Endothelial cell of hepatic sinusoid (primary cell): ENCODE data around the gene PTPN7.
"Not testable (repeated sequence)": the region's sequence is repeated elsewhere in the genome, so short reads cannot be mapped to it uniquely, and the experiment has no call there.

ENCODE experiments used
- in situ Hi-C: cut with HindIII; loops from 2 replicates; pipeline ENCODE4 v1.10.0; 2017; ENCODE audit warnings: low sequenced_read_pairs

PTPN7 gene

DNA sequence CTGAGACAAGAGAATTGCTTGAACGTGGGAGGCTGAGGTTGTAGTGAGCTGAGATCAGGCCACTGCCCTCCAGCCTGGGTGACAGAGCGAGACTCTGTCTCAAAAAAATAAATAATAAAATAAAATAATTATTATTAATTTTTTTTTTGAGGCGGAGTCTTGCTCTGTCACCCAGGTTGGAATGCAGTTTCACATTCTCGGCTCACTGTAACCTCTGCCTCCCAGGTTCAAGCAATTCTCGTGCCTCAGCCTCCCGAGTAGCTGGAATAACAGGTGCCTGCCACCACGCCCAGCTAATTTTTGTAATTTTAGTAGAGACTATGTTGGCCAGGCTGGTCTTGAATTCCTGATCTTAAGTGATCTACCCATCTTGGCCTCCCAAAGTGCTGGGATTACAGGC, 48.8 kb downstream of the PTPN7 start:
- in situ Hi-C loops, result not testable (repeated sequence)

DNA sequence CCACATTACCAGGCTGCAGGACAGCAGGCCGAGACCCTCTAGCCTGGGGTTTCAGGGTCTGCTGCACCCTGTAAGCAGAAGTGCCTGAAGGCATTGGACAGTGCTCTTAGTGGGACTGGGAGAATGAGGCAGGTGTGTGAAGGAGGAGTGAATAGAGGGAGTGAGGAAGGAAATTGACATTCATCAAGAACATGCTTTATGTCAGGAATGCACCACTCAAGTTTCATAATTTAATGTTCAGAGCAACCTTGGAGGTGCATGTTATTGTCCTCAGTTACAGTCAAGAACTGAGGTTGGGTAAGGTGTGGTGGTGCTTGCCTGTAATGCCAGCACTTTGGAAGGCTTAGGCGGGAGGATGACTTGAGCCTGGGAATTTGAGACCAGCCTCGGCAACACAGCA, 49.4 kb downstream of the PTPN7 start:
- in situ Hi-C loops, result no loop called here

DNA sequence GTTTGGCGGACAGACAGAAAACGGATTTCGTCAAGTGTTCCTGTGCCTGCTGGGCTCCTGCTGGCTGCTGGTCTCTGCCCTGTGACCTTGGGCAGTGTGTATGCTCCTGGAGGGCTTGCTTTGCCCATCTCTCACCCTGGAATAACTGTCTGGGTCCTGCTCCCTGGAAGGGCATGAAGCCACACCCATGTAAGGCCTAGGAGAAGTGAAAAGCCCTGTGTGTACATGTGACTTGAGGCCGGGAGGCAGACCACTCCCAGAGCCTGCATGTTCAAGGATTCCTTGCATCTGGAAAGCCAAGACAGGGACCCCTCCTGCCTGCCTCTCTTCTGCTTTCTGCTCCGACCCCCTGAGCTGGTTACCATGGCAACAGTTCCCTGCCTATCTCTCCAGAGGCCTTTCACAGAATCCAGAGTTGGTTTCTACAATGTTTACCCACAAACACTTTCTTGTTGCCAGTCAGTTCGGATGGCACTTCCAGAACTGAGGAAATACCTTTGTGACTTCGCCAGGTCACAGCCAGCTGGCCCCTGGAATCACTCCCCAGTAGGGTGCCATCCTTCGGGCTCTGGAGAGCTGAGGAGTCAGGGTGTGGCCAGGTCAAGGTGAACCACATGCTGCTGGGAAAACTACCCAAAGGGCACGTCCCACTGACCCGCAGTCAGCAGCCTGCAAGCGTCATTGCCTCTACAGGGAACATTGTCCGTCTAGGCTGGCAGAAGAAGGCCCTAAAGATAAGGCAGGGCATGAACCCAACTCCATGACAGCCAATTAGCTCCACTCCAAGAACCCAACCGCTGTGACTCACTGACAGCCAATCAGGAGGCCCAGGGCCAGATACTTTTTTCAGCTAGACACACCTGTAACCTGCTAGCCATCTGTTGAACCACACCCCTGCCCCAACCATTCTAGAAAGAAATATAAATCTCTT, 52.3 kb downstream of the PTPN7 start:
- in situ Hi-C loops, result no loop called here

DNA sequence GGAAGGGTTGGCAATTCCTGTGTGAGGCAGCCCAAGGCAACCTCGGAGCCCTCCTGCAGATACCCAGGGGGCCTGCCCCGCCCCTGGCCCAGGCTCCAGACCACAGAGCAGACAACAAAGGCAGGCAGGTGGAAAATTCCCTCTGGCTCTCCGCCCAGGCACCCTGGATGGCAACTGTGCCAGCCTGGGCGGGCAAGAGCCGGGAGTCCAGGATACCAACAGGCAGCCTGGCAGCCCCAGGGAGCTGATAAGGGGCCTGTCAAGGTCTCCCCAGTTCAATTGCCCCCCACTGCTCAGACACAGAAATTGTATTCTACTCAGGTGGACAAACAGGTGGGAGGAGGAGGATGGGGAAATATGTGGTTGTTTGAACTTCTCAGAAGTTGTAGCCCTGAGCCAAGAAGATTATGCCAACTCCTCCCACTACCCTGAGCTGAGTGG, 53.1 kb downstream of the PTPN7 start:
- in situ Hi-C loops, result no loop called here

DNA sequence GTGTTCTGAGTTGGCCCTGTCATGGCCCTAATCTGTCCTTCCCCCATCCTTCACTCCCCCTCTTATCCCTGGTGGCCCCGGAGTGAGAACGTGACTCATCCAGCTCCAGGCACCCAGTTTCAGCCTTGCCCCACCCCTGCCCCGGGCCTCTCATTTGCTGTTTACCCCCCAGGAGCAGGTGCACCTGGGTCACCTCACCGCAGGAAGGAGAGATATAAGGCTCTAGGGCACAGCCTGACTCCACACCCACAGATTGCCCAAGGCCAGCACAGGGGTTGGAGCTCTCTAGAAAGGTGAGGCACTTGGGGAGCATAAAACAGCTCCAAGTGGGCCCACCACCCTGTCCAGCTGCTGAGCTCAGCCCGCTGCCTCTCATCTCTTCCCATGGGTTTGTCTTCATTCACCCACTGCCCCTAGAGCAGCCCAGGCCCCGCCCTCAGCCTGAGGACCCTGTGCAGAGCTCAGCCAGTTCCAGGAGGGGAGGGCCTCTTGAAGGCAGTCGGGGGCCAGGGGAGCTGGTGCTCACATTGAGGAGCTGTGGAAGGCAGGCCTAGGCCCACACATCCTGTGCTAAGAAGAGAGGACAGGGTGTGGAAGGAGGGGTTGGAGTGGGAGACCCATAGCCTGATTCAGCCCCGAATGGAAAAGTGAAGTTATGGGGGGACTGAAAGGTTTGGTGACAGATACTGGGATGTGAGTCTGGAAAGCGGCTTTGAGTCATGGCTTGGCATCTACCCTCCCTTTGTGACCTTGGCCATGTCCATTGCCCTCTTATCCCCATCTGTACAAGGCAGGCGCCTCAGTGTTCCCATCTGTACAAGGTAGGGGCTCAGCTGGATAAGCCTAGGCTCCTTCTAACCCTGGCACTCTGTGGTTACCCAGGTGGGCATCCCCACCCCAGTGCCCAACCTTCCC, 53.8 kb downstream of the PTPN7 start:
- in situ Hi-C loops, result no loop called here

DNA sequence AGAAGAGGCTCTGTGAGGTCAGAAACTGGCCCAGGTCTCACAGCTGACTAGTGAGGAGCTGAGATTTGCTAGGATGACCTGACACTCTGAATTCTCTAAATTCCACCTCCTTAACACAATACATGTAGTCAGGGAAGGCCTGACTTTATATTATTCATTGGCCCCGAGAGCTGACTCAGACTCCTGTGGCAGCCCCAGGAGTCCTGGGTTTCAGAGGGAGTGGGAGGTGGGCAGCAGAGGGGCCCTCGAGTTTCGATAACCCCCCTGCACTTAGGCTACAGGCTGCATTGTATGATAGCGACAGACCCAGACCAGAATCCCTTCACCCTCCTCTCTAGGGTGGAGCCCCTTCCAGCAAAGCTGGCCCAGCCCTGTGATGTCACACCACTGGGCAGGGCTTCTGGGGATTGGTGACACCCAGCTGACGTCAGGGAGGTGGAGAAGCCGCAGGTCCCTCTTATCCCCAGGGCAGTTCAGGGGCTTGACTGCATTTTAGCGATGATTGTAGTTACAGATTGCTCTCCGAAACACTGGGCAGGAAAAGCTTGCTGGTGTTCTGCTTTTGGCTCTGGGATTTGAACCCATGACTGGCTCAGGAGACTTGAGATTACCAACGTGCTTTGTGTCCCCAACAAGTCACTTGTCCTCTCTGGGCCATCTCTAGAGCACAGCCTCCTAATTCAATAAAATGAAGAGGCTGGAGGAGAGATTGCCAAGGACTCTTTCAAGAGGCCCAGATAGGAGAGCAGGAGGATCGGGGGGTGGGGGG, 54.6 kb downstream of the PTPN7 start:
- in situ Hi-C loops, result no loop called here

DNA sequence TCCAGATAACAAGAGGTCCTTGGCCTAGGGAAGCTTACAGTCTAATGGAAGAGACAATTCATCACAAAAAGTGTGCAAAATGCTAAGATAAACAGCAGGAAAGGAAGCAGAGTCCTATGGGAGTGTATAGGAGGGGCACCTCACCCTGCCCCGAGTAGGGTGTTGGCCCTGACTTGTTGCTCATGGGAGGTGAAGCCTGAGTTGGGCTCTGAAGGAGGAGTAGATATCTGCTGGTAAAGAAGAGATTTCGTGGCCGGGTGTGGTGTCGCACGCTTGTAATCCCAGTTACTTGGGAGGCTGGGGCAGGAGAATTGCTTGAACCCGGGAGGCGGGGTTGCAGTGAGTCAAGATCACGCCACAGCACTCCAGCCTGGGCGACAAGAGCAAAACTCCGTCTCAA, 56.3 kb downstream of the PTPN7 start:
- in situ Hi-C loops, result no loop called here

DNA sequence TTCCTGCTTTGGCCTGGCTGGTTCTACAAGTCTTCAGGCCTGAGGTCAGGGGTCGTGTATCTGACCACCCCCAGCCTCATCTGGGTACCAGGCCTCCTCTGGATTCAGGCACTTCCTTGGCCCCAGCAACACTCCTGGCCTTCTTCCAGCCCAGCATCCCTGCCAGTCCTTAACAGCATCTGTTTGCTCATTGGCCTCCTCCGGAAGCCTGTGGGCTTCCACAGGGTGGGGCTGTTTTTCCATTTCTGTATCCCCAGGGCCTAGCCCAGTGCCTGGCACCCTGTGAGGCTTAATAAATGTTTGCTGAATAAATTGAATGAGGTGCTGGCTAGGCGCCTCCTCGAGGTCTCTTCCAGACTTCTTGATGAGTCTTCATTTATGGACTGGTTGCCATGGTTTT, 59.2 kb downstream of the PTPN7 start:
- in situ Hi-C loops, result no loop called here
